SK-N-SH treated with all-trans-retinoic acid at 6 μM for 48 hours (cell line): Measurements from ENCODE around the gene FABP1.

Source experiments
- ATAC-seq: fragments of 200-7000 bp; cut with Tn5 transposase; 3 replicates; pipeline ENCODE4 v1.9.1; 2020; ENCODE audit warnings: mild to moderate bottlenecking, moderate library complexity
- CSDC2 ChIP-seq: fragments of 250-450 bp; sonication (Bioruptor Pico); IDR thresholded peaks from 2 replicates; pipeline ENCODE4 v1.5.0; 2020; ENCODE audit warnings: mild to moderate bottlenecking, moderate library complexity
- CSRNP3 ChIP-seq: fragments of 250-450 bp; sonication (Bioruptor Pico); IDR thresholded peaks from 2 replicates; pipeline ENCODE4 v1.5.1; 2021; ENCODE audit warnings: mild to moderate bottlenecking, moderate library complexity
- ESRRG ChIP-seq: fragments of 250-450 bp; sonication (Bioruptor Pico); IDR thresholded peaks from 2 replicates; pipeline ENCODE4 v1.6.1; 2021; ENCODE audit warnings: mild to moderate bottlenecking
- GLIS3 ChIP-seq: fragments of 250-450 bp; sonication (Bioruptor Pico); IDR thresholded peaks from 2 replicates; pipeline ENCODE4 v1.5.0; 2020; ENCODE audit warnings: mild to moderate bottlenecking, moderate library complexity
- ISL1 ChIP-seq: fragments of 250-450 bp; sonication (Bioruptor Pico); IDR thresholded peaks from 2 replicates; pipeline ENCODE4 v2.1.2; 2022; ENCODE audit warnings: mild to moderate bottlenecking, moderate library complexity
- OSR1 ChIP-seq: fragments of 250-450 bp; sonication (Bioruptor Pico); IDR thresholded peaks from 2 replicates; pipeline ENCODE4 v1.8.0; 2022; ENCODE audit warnings: moderate library complexity, mild to moderate bottlenecking, inconsistent platforms
- POU6F1 ChIP-seq: fragments of 250-450 bp; sonication (Bioruptor Pico); IDR thresholded peaks from 2 replicates; pipeline ENCODE4 v1.8.0; 2021; ENCODE audit warnings: low read depth, mild to moderate bottlenecking, moderate library complexity, borderline replicate concordance
- PPARA ChIP-seq: fragments of 250-450 bp; sonication (Bioruptor Pico); IDR thresholded peaks from 2 replicates; pipeline ENCODE4 v1.5.0; 2020; ENCODE audit warnings: mild to moderate bottlenecking, borderline replicate concordance
- RARB ChIP-seq: fragments of 250-450 bp; sonication (Bioruptor Pico); IDR thresholded peaks from 2 replicates; pipeline ENCODE4 v1.8.0; 2021; ENCODE audit warnings: mild to moderate bottlenecking, moderate library complexity
- SNAI2 ChIP-seq: fragments of 250-450 bp; sonication (Bioruptor Pico); IDR thresholded peaks from 2 replicates; pipeline ENCODE4 v1.5.0; 2020; ENCODE audit warnings: mild to moderate bottlenecking, moderate library complexity
- TCF4 ChIP-seq: fragments of 250-450 bp; sonication (Bioruptor Pico); IDR thresholded peaks from 2 replicates; pipeline ENCODE4 v1.8.0; 2021; ENCODE audit warnings: mild to moderate bottlenecking, moderate library complexity, borderline replicate concordance
- TOX ChIP-seq: fragments of 250-450 bp; sonication (Bioruptor Pico); IDR thresholded peaks from 2 replicates; pipeline ENCODE4 v1.8.0; 2021; ENCODE audit warnings: mild to moderate bottlenecking, moderate library complexity, borderline replicate concordance
- TSHZ2 ChIP-seq: fragments of 250-450 bp; sonication (Bioruptor Pico); IDR thresholded peaks from 2 replicates; pipeline ENCODE4 v1.5.0; 2020; ENCODE audit warnings: mild to moderate bottlenecking, moderate library complexity
- ZC3H10 ChIP-seq: fragments of 250-450 bp; sonication (Bioruptor Pico); IDR thresholded peaks from 2 replicates; pipeline ENCODE4 v1.5.1; 2021; ENCODE audit warnings: mild to moderate bottlenecking, moderate library complexity
- ZFP3 ChIP-seq: fragments of 250-450 bp; sonication (Bioruptor Pico); IDR thresholded peaks from 2 replicates; pipeline ENCODE4 v1.5.0; 2020; ENCODE audit warnings: mild to moderate bottlenecking, moderate library complexity
- ZNF565 ChIP-seq: fragments of 450-650 bp; formaldehyde crosslinking; conservative IDR thresholded peaks from 2 replicates; pipeline ENCODE4 v1.5.0; 2020; ENCODE audit warnings: low read depth, mild to moderate bottlenecking, moderate library complexity
- ZNF8 ChIP-seq: fragments of 450-650 bp; formaldehyde crosslinking; IDR thresholded peaks from 2 replicates; pipeline ENCODE4 v1.5.0; 2020; ENCODE audit warnings: mild to moderate bottlenecking, moderate library complexity
- TF ChIP-seq, protein P1 (sequence below): fragments of 250-450 bp; sonication (Bioruptor Pico); IDR thresholded peaks from 2 replicates; pipeline ENCODE4 v1.5.1; 2020; ENCODE audit warnings: low read depth, mild to moderate bottlenecking, moderate library complexity

Gene FABP1

GRCh38 chr2:88097891-88098557, 29.8 kb downstream of the FABP1 start:
- no peak for ATAC-seq
- no peak for TF ChIP-seq PPARA
- TF ChIP-seq ZC3H10 (CRISPR knock-in tag): no peak
- TF ChIP-seq ZFP3 (CRISPR knock-in tag): no peak
- TF ChIP-seq ZNF565 (CRISPR knock-in tag): no peak
- no peak for TF ChIP-seq CSRNP3 (CRISPR knock-in tag)
- TF ChIP-seq TSHZ2 (CRISPR knock-in tag): no peak
- no peak for TF ChIP-seq OSR1 (CRISPR knock-in tag)

- TF ChIP-seq CSRNP3 (CRISPR knock-in tag) (no peak), OSR1 (CRISPR knock-in tag) (no peak), GLIS3 (CRISPR knock-in tag) (no peak), RARB (CRISPR knock-in tag) (no peak), SNAI2 (CRISPR knock-in tag) (no peak)
- TF ChIP-seq, protein P1, sequence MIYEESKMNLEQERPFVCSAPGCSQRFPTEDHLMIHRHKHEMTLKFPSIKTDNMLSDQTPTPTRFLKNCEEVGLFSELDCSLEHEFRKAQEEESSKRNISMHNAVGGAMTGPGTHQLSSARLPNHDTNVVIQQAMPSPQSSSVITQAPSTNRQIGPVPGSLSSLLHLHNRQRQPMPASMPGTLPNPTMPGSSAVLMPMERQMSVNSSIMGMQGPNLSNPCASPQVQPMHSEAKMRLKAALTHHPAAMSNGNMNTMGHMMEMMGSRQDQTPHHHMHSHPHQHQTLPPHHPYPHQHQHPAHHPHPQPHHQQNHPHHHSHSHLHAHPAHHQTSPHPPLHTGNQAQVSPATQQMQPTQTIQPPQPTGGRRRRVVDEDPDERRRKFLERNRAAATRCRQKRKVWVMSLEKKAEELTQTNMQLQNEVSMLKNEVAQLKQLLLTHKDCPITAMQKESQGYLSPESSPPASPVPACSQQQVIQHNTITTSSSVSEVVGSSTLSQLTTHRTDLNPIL: no peak
- ATAC-seq: no peak
These were observed 30.7 kb downstream of the FABP1 start for GRCh38 chr2:88097192-88097591.

GRCh38 chr2:88096708-88097107, 31.2 kb downstream of the FABP1 start:
- TF ChIP-seq TSHZ2 (CRISPR knock-in tag) (no peak), SNAI2 (CRISPR knock-in tag) (no peak), PPARA (no peak), GLIS3 (CRISPR knock-in tag) (no peak), POU6F1 (CRISPR knock-in tag) (no peak), RARB (CRISPR knock-in tag) (no peak), CSRNP3 (CRISPR knock-in tag) (no peak), ZNF565 (CRISPR knock-in tag) (no peak), ZC3H10 (CRISPR knock-in tag) (no peak), ZNF8 (CRISPR knock-in tag) (no peak), OSR1 (CRISPR knock-in tag) (no peak), TOX (no peak), TCF4 (CRISPR knock-in tag) (no peak), ZFP3 (CRISPR knock-in tag) (no peak), CSDC2 (CRISPR knock-in tag) (no peak), ESRRG (CRISPR knock-in tag) (no peak), ISL1 (CRISPR knock-in tag) (no peak)
- TF ChIP-seq, protein P1: no peak
- ATAC-seq: no peak
